ENCODE results near the gene ITIH1.
"Not testable (repeated sequence)": the region's sequence is repeated elsewhere in the genome, so short reads cannot be mapped to it uniquely, and the experiment has no call there.

DNA sequence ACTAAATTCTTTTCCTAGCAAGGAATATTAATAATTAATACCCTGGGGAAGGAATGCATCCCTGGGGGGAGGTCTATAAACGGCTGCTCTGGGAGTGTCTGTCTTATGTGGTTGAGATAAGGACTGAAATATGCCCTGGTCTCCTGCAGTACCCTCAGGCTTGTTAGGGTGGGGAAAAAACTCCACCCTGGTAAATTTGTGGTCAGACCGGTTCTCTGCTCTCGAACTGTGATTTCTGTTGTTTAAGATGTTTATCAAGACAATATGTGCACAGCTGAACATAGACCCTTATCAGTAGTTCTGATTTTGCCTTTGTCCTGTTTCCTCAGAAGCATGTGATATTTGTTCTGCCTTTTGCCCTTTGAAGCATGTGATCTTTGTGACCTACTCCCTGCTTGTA lies 48.6 kb upstream of the ITIH1 start:
- TF ChIP-seq, protein P1, sequence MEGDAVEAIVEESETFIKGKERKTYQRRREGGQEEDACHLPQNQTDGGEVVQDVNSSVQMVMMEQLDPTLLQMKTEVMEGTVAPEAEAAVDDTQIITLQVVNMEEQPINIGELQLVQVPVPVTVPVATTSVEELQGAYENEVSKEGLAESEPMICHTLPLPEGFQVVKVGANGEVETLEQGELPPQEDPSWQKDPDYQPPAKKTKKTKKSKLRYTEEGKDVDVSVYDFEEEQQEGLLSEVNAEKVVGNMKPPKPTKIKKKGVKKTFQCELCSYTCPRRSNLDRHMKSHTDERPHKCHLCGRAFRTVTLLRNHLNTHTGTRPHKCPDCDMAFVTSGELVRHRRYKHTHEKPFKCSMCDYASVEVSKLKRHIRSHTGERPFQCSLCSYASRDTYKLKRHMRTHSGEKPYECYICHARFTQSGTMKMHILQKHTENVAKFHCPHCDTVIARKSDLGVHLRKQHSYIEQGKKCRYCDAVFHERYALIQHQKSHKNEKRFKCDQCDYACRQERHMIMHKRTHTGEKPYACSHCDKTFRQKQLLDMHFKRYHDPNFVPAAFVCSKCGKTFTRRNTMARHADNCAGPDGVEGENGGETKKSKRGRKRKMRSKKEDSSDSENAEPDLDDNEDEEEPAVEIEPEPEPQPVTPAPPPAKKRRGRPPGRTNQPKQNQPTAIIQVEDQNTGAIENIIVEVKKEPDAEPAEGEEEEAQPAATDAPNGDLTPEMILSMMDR (IDR thresholded peaks at IDR 0.05; ENCODE audit: low read length) = not testable (repeated sequence)
- TF ChIP-seq EZH2 (optimal IDR thresholded peaks at IDR 0.05; ENCODE audit: low read depth, low read length) = not testable (repeated sequence)

All from MM.1S (cell line).